Hair follicle dermal papilla cell (primary cell): ENCODE data around the gene HCCS. TPM values are rescaled to one million over a fixed set of nuclear protein-coding genes. Genes with fewer than 3 reads are reported as not detected.

Experiments used
- small RNA-seq: library from RNA; depleted of rRNA; stranded (forward); fragments of <200 nt; gene quantifications from one replicate; pipeline ENCODE3, GENCODE V24; 2012
- total RNA-seq: library from RNA; depleted of rRNA; stranded (reverse); fragments of >200 nt; gene quantifications from 2 replicates; pipeline ENCODE4 v1.2.3, GENCODE V29; 2012

HCCS gene
- total RNA-seq = 19.1 and 21.4 TPM in 2 replicates

GRCh38 chrX:11111037-11111851, at the start of gene HCCS:
TSS of gene HCCS (plus strand) at chrX:11111332. CDS start at chrX:11112061, 729 bp downstream.

Small RNA genes lying within 50 kb of the gene (small RNA-seq; reads per million reads assigned to genes)
- gene RF00019 (not detected), gene RF02271 (not detected)

Other genes with a start within 250 kb of the HCCS start
- not detected in 2 replicates for gene AMELX, start 182.1 kb downstream of the HCCS start, total RNA-seq